HG03039 (cell line): ENCODE measurements around the gene SLC25A38.

Source experiments
- ATAC-seq: cut with Tn5 transposase; IDR thresholded peaks from one replicate; pipeline ENCODE4 v1.9.1; 2021; ENCODE audit warnings: mild to moderate bottlenecking, moderate library complexity; ENCODE audit not compliant: unreplicated experiment

Gene SLC25A38

DNA sequence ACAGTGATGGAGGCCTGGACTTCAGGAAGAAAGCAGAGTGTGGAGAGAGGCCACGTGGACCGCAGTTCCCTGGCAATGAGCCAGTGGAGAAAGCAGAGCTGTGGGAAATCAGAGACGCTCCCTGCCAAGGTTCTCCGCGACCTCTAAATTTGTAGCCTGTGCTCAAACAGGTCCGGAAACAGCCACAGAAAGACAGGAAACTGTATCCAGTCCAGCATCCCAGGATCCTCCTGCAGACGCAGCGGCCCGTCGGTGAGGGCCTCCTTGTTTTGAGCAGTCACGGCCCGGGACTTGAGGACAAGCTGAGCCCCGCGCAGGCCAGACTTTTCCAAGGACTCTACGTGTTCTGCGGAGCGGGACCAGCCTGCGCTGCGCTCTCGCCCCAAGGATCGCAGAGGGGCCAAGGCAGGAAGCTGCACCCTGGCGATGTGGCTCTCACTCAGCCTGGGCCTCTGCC, 45.6 kb downstream of the SLC25A38 start:
- no peak for ATAC-seq

DNA sequence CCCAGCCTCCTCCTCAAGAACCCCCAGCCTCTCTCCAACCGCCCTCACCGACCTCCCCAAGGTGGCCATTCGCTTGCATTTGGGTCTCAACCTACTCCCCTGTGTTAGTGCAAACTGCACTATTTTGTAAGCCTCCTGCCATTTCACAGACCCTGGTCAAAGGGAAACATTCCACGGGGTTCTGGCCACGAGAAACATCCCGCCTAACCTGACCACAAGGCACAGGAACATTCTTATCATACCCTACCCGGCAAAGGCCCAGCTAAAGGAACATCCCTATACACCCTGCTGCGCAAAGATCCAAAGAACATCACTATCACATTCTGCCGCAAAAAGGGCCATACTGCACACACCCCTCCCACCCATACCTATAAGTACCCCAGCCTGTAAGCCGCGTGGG, 46.3 kb downstream of the SLC25A38 start:
- ATAC-seq, result no peak

DNA sequence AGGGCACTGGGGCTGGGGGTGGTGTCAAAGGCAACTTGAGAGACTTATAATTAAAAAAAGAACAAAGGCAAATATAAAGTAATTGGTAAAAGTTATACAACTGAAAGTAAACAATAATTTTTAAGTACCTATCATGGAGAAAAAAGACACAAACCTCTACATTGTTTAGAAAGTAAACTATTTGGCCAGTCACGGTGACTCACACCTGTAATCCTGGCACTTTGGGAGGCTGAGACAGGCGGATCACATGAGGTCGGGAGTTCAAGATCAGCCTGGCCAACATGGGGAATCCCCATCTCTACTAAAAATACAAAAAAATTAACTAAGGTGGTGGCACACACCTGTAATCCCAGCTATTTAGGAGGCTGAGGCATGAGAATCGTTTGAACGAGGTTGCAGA, 49.2 kb downstream of the SLC25A38 start:
- no peak for ATAC-seq

DNA sequence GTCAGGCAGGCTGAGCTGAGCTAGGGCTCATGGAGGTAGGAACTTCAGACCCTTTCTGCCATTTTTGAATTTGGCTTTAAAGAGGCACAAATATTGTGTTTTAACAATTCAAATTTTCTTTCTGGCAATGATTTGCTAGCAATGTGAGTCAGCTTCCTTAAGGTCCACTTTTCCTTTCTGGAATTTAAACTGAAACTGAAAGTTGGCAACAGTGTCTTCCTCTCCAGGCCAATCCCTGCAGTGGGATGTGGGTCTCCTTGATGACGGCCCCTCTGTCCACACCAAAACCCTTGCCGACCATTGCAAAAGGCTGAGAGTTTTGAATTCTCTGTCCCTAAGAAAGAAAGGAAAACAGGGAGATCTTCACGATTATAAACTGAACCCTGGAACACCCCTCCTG, 50.5 kb downstream of the SLC25A38 start:
- ATAC-seq, result no peak

DNA sequence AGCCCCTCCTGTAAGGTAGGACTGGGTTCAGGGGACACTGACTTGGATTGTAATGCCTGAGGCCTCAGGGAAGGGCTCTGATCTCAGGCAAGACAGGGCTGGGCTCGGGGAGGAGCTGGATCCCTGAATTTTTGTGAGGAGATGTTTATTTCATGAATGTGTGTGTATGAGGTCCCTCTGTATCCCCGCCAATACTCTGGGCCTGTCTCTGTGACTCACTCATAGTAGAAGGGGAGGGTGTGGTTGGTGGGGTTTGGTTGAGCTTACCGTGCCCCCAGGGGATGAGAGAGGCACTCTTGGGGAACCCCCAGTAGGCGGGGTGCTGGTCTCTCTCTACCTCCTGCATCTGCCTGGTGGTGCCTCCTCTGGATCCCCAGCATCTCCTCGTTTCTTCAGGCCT, 51.4 kb downstream of the SLC25A38 start:
- ATAC-seq, result no peak

DNA sequence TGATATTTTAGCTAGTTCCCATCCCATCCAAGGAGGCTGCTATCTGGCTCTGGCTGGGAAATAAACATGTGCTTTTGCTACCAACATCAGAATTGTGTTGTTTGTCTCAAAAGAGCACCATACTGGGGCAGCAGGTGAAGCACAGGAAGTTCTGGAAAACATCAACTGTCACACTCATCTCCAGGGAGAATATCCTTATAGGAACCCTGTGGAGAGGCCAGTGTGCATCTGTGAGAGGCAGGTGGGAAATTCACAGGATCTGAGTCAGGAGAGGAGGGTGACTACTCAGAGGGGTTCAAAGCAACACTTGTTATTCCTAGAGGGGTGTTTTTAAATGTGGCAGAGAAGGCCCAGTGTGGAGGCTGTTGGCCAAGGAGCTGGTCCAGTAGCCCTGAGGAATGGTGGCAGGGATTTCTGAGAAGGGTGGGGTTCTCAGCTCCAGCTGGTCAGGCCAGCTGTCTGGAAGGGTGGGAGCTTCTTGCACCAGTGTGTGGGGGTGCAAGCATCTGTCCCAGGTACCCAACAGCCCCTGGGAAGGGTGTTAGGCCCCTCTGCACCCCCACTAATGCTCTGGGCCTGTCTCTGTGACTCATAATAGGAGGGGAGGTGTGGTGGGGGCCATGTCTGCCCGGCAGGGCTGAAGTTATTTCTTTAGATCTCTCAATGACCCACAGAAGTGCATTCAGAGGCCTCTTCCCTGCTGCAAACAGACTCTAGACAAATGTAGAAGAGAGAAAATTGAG, 52.0 kb downstream of the SLC25A38 start:
- ATAC-seq, result no peak

DNA sequence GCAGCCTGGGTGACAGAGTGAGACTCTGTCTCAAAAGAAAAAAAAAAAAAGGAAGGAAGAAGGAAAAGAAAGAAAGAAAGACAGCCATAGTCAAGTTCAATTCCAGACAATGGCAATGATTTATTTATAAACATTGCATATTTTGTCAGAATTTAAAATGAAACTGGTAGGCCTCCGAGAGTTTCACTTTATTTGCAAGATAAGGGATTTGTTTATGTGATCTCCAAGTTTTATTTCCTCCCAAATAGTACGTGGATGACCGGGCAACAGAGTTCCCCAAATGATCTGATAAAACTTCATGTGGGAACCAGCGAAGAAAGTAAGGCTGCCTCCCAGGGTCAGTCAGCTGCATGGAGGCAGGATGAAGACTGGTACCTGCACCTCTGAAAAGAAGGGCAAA, 55.7 kb downstream of the SLC25A38 start:
- ATAC-seq, result no peak

DNA sequence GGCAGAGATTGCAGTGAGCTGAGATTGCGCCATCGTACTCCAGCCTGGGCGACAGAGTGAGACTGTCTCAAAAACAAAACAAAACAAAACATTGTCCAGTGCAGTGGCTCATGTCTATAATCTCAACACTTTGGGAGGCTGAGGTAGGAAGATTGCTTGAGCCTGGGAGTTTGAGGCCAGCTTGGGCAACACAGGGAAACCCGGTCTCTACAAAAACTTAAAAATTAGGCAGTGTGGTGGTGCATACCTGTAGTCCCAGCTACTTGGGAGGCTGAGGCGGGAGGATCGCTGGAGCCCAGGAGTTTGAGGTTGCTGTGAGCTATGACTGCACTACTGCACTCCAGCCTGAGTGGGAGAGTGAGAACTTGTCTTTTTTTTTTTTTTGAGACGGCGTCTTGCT, 57.1 kb downstream of the SLC25A38 start:
- no peak for ATAC-seq

DNA sequence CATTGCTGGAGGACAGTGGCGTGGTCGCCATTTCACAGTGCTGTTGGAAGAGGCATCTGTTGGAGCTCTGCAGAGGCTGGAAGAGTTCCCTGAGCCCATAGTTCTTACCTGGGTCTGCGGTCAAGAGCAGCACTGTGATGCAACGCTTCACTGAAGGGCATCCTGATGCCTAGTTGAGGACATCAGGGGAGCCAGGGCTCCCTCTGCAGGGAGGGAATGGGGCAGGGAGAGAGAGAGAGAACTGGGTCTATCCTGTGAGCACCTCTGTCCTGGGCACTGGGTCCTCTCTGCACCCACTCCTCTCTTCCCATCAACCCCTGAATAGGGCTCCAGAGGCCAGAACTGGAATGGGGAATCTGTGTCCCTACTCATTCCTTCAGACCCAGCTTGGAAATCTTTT, 60.4 kb downstream of the SLC25A38 start:
- no peak for ATAC-seq

DNA sequence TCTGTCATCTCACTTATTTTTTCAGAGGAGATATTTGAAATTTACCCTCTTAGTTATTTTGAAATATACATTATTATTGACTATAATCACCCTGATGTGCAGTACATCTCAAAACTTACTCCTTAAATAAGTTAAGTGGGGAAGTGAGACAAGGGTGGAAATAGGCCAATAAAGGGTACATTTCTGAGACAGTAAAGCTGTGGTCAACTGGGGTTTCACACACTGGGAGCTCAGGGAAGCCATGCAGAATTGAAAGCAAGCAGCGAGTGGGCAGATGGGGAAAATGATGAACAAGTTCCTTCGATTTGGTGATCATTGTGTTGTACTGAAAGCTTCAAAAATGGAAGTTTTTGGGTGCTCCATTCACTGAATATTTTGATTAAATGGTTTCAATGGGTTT, 62.8 kb downstream of the SLC25A38 start:
- no peak for ATAC-seq

DNA sequence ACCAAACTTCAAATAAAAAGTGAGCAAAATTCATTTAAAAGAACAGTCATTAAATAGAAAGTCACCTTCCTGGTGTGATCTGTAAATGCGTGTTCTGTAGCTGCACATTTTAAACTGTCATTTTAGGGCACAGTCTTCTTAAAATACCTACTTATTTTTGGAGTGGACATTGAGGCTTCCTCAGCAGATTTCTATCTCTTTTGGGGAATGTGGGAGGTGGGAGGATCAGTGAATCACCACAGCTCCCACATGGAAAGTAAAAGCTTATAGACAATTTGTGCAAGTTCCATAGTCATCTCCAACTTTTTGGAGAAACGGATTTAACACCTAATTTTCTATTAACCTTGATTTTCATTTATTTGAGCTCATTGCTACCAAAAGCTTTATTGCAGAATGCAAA, 63.3 kb downstream of the SLC25A38 start:
- no peak for ATAC-seq
